Endothelial cell of umbilical vein (primary cell): Measurements from ENCODE around the gene LZTS3. TPM values are rescaled to one million over a fixed set of nuclear protein-coding genes. Genes with fewer than 3 reads are reported as not detected.

ENCODE experiments used
- BruUV-seq: library from RNA; stranded (reverse); fragments of 400-500 nt; replicated peaks from 2 replicates; lab custom pipeline; 2021; lab: Mats Ljungman, UMichigan
- CTCF ChIA-PET: fragments of 300-600, 350-600 bp; sonication (Branson Sonifier 250); formaldehyde crosslinking; loops from one replicate; lab custom pipeline; 2021; ENCODE audit warnings: antibody characterized with exemption, inconsistent platforms; lab: Charles Lee
- POLR2A ChIA-PET: fragments of 300-600, 350-600 bp; sonication (Branson Sonifier 250); formaldehyde crosslinking; loops from one replicate; lab custom pipeline; 2021; ENCODE audit warnings: antibody characterized with exemption, inconsistent platforms; lab: Charles Lee
- DNase-seq: peaks from one replicate; pipeline ENCODE4 v3.0.0-alpha.2; 2011; ENCODE audit warnings: low read depth, low spot score
- FAIRE-seq: peaks from 2 replicates; lab custom pipeline; 2011; peaks lifted over from hg19 to GRCh38; lab: Jason Lieb, UNC
- H2AFZ ChIP-seq: 2 replicates; pipeline ENCODE4 v1.6.0; 2012; ENCODE audit warnings: low read depth, low read length, control low read depth, inconsistent platforms
- H3K27ac ChIP-seq: 2 replicates; pipeline ENCODE4 v1.5.1; 2011; ENCODE audit warnings: low read depth, mild to moderate bottlenecking, control low read depth, low read length, moderate library complexity; ENCODE audit not compliant: insufficient read depth
- H3K27me3 ChIP-seq, 2 experiments: 2 replicates each; pipeline versions ENCODE4 v1.6.0 to v1.6.1; 2011; ENCODE audit warnings: low read length in 2 of 2, mixed read lengths in 1 of 2; ENCODE audit not compliant: control insufficient read depth in 2 of 2, insufficient read depth in 2 of 2
- H3K36me3 ChIP-seq, 2 experiments: 2 replicates in 1 of 2; 3 replicates in 1 of 2; pipeline ENCODE4 v1.5.1; 2011; ENCODE audit warnings: low read length in 2 of 2, mild to moderate bottlenecking in 1 of 2, moderate library complexity in 1 of 2; ENCODE audit not compliant: control insufficient read depth in 2 of 2, insufficient read depth in 2 of 2; ENCODE audit errors: extremely low read depth in 1 of 2
- H3K4me1 ChIP-seq: 3 replicates; pipeline ENCODE4 v1.5.1; 2011; ENCODE audit warnings: mild to moderate bottlenecking, low read length; ENCODE audit not compliant: control insufficient read depth, insufficient read depth; ENCODE audit errors: extremely low read depth
- H3K4me2 ChIP-seq: 2 replicates; pipeline ENCODE4 v1.6.1; 2011; ENCODE audit warnings: low read length, control low read depth, mixed read lengths; ENCODE audit not compliant: insufficient read depth
- H3K4me3 ChIP-seq, 3 experiments: fragments of 200-600 bp in 1 of 3; sonication (generic), shearing (Covaris generic) in 1 of 3; replicated peaks in 1 of 3; 2 replicates each; pipeline ENCODE4 v1.5.1; 2011 to 2016; ENCODE audit warnings: control low read depth in 3 of 3, low read length in 3 of 3, mild to moderate bottlenecking in 2 of 3, inconsistent platforms in 1 of 3, low read depth in 1 of 3, moderate library complexity in 1 of 3; ENCODE audit not compliant: insufficient read depth in 1 of 3
- H3K79me2 ChIP-seq: 2 replicates; pipeline ENCODE4 v1.6.0; 2012; ENCODE audit warnings: low read length, inconsistent platforms; ENCODE audit not compliant: control insufficient read depth, insufficient read depth
- H3K9ac ChIP-seq: replicated peaks from 2 replicates; pipeline ENCODE3; 2011; ENCODE audit warnings: low read length, control low read depth; ENCODE audit not compliant: insufficient read depth; ENCODE audit errors: extremely low read depth
- H3K9me1 ChIP-seq: replicated peaks from 3 replicates; pipeline ENCODE4 v1.6.0; 2011; ENCODE audit warnings: mild to moderate bottlenecking, low read length; ENCODE audit not compliant: control insufficient read depth, insufficient read depth; ENCODE audit errors: extremely low read depth
- H3K9me3 ChIP-seq: replicated peaks from 2 replicates; pipeline ENCODE4 v1.5.1; 2012; ENCODE audit warnings: low read length, inconsistent platforms; ENCODE audit not compliant: control insufficient read depth, insufficient read depth
- H4K20me1 ChIP-seq: replicated peaks from 2 replicates; pipeline ENCODE3; 2011; ENCODE audit warnings: mild to moderate bottlenecking, low read length; ENCODE audit not compliant: control insufficient read depth, insufficient read depth; ENCODE audit errors: extremely low read depth
- CTCF ChIP-seq, 2 donors: IDR thresholded peaks; 1 replicate in 1 of 2; 2 replicates in 1 of 2; pipeline ENCODE4 v1.5.1; 2011; ENCODE audit warnings: low read length in 2 of 2, mild to moderate bottlenecking in 2 of 2, moderate library complexity in 2 of 2, control low read depth in 1 of 2, inconsistent platforms in 1 of 2, low read depth in 1 of 2; ENCODE audit not compliant: insufficient read depth in 1 of 2; ENCODE audit errors: extremely low read depth in 1 of 2
- FOS ChIP-seq: IDR thresholded peaks from 2 replicates; pipeline ENCODE4 v1.6.1; 2011; ENCODE audit warnings: mild to moderate bottlenecking, low read length, moderate library complexity, borderline replicate concordance; ENCODE audit not compliant: insufficient read depth
- GATA2 ChIP-seq: IDR thresholded peaks from 2 replicates; pipeline ENCODE4 v1.7.0; 2011; ENCODE audit warnings: low read depth, mild to moderate bottlenecking, moderate library complexity, mixed read lengths, low read length; ENCODE audit not compliant: insufficient read length, insufficient read depth
- JUN ChIP-seq: IDR thresholded peaks from 2 replicates; pipeline ENCODE4 v1.6.1; 2011; ENCODE audit warnings: borderline replicate concordance, low read depth; ENCODE audit not compliant: insufficient read length, insufficient read depth
- dilution Hi-C: fragments of 300-500 bp; cut with MboI; formaldehyde crosslinking; loops from one replicate; pipeline ENCODE4 v1.15.0; 2019; ENCODE audit warnings: low sequenced_read_pairs; ENCODE audit not compliant: extremely low pct_ligation_motif_present
- intact Hi-C: fragments of 100-400 bp; cut with micrococcal nuclease; formaldehyde crosslinking; loops from one replicate; pipeline ENCODE4 v1.10.0; 2022
- polyA plus RNA-seq, 4 experiments: library from polyadenylated mRNA; depleted of rRNA in 3 of 4; stranded (reverse) in 3 of 4; unstranded in 1 of 4; fragments of >200 nt; gene quantifications; 2 replicates each; pipeline versions ENCODE4 v1.2.1 to v1.2.3, GENCODE V29; 2011 to 2012; ENCODE audit warnings: missing spikeins in 1 of 4
- total RNA-seq: library from RNA; stranded (reverse); gene quantifications from 2 replicates; pipeline ENCODE4 v1.2.3, GENCODE V29; 2021
- TF ChIP-seq, protein P1 (sequence below): IDR thresholded peaks from 2 replicates; pipeline ENCODE4 v1.6.1; 2011; ENCODE audit not compliant: insufficient read depth, insufficient read length

Gene LZTS3
- total and polyA plus RNA-seq, 2 donors (not counting 3 experiments of a cell fraction or from before 2014, with no cell fraction given), result 4.5 to 5.7 TPM

- no peak for DNase-seq
- CTCF ChIA-PET, result no interaction called here
Measured at GRCh38 chr20:3134151-3134550, 39.2 kb downstream of the LZTS3 start.

More at GRCh38 chr20:3134151-3134550, 39.2 kb downstream of the LZTS3 start:
- Histone ChIP-seq H3K4me2 (no peak overlapping the region), H4K20me1 (no peaks in the 10 kb centered on the region), H2AFZ (no peak overlapping the region), H3K9ac (no peak overlapping the region), H3K9me3 (no peaks in the 10 kb centered on the region), H3K4me3 (no peak overlapping the region), H3K36me3 (no peaks in the 10 kb centered on the region), H3K27me3 (no peaks in the 10 kb centered on the region), H3K79me2 (no peaks in the 10 kb centered on the region), H3K9me1 (no peaks in the 10 kb centered on the region), H3K4me1 (no peaks in the 10 kb centered on the region), H3K27ac (no peak overlapping the region)
- TF ChIP-seq FOS, result no peak
- TF ChIP-seq, protein P1, sequence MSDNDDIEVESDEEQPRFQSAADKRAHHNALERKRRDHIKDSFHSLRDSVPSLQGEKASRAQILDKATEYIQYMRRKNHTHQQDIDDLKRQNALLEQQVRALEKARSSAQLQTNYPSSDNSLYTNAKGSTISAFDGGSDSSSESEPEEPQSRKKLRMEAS, result no peak
- no peak for TF ChIP-seq CTCF (IDR thresholded peaks at IDR 0.05; ENCODE audit: extremely low read depth in 1 of 2, insufficient read depth in 1 of 2, low read depth in 1 of 2, low read length in 2 of 2)
- TF ChIP-seq JUN, result no peak
- no peak for TF ChIP-seq GATA2
- POLR2A ChIA-PET, result no interaction called here
- FAIRE-seq, result no peak
- BruUV-seq, result no TSS peak
- dilution Hi-C loops, result no loop called here
- intact Hi-C loops, result no loop called here
